ENCODE results near the gene ABHD1.

DNA sequence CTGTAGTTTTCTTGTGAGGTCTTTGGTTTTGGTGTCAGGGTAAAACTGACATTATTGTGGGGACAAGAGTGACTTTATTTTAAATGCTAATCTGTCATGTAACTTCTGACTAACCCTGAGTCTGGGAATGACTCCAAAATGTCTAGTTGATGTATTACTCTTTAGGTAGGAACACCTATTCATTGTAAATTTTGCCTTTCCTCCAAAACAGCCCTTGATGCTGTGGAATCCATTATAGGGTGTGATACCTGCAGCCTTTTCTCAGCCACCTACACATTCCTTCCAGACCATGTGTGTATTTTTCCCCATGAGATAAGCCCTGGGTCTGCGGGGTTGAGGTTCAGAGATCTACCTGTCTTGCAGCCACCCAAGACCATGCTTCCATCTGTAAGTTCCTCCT is 19.7 kb downstream of the ABHD1 start:
- TF ChIP-seq, protein P1, sequence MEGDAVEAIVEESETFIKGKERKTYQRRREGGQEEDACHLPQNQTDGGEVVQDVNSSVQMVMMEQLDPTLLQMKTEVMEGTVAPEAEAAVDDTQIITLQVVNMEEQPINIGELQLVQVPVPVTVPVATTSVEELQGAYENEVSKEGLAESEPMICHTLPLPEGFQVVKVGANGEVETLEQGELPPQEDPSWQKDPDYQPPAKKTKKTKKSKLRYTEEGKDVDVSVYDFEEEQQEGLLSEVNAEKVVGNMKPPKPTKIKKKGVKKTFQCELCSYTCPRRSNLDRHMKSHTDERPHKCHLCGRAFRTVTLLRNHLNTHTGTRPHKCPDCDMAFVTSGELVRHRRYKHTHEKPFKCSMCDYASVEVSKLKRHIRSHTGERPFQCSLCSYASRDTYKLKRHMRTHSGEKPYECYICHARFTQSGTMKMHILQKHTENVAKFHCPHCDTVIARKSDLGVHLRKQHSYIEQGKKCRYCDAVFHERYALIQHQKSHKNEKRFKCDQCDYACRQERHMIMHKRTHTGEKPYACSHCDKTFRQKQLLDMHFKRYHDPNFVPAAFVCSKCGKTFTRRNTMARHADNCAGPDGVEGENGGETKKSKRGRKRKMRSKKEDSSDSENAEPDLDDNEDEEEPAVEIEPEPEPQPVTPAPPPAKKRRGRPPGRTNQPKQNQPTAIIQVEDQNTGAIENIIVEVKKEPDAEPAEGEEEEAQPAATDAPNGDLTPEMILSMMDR (IDR thresholded peaks at IDR 0.05 in 4 of 5, conservative IDR thresholded peaks at IDR 0.05 in 1 of 5) = no peak
- no peak for TF ChIP-seq POLR2A (IDR thresholded peaks at IDR 0.05)
